Mononuclear cell (primary cell): ENCODE results near the gene IGSF9. TPM values are rescaled to one million over a fixed set of nuclear protein-coding genes. Genes with fewer than 3 reads are reported as not detected.

Source experiments
- H3K27me3 ChIP-seq: 2 replicates; pipeline ENCODE4 v1.6.0; 2011; ENCODE audit warnings: low read length, control low read depth; ENCODE audit not compliant: insufficient read depth
- H3K4me1 ChIP-seq: 2 replicates; pipeline ENCODE4 v1.5.1; 2011; ENCODE audit warnings: mild to moderate bottlenecking, low read length, control low read depth; ENCODE audit not compliant: insufficient read depth
- H3K4me3 ChIP-seq: 2 replicates; pipeline ENCODE4 v1.5.1; 2011; ENCODE audit warnings: mild to moderate bottlenecking, low read length, moderate library complexity
- H3K9me3 ChIP-seq: 2 replicates; pipeline ENCODE4 v1.5.1; 2011; ENCODE audit warnings: low read depth, mild to moderate bottlenecking, control low read depth, low read length
- total RNA-seq: library from RNA; depleted of rRNA; stranded (reverse); fragments of >200 nt; gene quantifications from one replicate; pipeline ENCODE4 v1.2.3, GENCODE V29; 2012

Gene IGSF9
- total RNA-seq, 1 donor, result not detected

- no peaks in the 10 kb centered on the region for H3K4me1 ChIP-seq
- H3K4me3 ChIP-seq, result no peak overlapping the region
- peaks cover 8% of the 10 kb centered on the region for H3K27me3 ChIP-seq
- no peaks in the 10 kb centered on the region for H3K9me3 ChIP-seq
Observed at GRCh38 chr1:159980076-159980475, 34.7 kb upstream of the IGSF9 start.

- Histone ChIP-seq H3K4me1 (no peaks in the 10 kb centered on the region), H3K27me3 (peaks cover 11% of the 10 kb centered on the region), H3K4me3 (no peak overlapping the region), H3K9me3 (no peaks in the 10 kb centered on the region)
Observed at GRCh38 chr1:159979257-159979656, 33.8 kb upstream of the IGSF9 start.

DNA sequence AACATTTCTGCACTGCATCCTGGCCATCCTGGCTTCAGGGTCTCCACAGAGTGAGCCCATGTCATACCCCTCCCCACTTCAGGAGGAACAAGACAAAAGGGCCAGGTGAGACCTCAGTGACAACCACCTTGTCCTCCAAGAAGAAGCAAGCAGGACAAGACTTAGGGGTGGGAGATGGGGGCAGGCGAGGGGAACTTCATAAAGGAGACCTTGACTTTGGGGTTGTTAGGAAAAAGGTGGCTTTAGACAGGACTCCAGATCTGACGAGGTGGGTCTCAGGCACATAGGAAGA lies 32.6 kb upstream of the IGSF9 start:
- H3K4me3 ChIP-seq, result no peak overlapping the region
- peaks cover 5% of the 10 kb centered on the region for H3K27me3 ChIP-seq
- no peaks in the 10 kb centered on the region for H3K4me1 ChIP-seq
- no peaks in the 10 kb centered on the region for H3K9me3 ChIP-seq

DNA sequence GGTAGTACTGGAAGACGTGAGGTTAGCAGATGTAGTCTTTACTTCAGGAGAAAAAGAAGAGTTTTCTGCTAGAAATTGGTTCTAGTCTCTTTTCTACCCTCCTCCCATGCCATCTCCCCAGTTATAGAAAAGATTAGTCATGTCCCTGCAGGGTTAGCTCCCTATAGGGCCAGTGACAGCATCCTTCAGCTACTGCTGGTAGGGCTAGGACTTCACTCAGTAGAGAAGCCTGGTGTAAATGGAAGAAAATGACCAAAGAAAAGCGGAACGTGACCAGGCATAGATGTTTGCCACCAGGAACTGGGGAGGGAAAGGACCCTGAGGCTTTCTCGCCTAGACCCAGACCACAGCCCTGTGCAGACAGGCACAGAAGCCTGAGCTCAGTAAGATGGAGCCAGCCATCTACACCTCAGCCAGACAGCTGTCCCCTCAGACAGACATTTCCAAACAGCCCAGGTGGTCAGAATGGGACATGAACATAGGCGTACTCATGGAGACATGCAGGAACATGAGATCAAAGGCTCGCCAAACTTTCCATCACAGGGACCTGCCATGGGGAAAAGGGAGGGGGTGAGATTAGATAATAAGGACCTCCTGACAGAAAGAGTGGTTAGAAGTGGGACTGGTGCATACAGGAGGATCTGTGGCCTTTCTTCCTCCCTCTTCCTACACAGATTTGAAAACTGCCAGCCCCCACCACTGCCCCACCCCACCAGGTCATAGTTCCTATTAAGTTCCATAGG lies 32.1 kb upstream of the IGSF9 start:
- Histone ChIP-seq H3K4me3 (no peak overlapping the region), H3K27me3 (peaks cover 5% of the 10 kb centered on the region), H3K4me1 (no peaks in the 10 kb centered on the region), H3K9me3 (no peaks in the 10 kb centered on the region)

- H3K9me3 ChIP-seq, result no peaks in the 10 kb centered on the region
- no peaks in the 10 kb centered on the region for H3K4me1 ChIP-seq
- no peak overlapping the region for H3K4me3 ChIP-seq
- H3K27me3 ChIP-seq, result peaks cover 5% of the 10 kb centered on the region
Observed at GRCh38 chr1:159974350-159974965, 29.0 kb upstream of the IGSF9 start.

DNA sequence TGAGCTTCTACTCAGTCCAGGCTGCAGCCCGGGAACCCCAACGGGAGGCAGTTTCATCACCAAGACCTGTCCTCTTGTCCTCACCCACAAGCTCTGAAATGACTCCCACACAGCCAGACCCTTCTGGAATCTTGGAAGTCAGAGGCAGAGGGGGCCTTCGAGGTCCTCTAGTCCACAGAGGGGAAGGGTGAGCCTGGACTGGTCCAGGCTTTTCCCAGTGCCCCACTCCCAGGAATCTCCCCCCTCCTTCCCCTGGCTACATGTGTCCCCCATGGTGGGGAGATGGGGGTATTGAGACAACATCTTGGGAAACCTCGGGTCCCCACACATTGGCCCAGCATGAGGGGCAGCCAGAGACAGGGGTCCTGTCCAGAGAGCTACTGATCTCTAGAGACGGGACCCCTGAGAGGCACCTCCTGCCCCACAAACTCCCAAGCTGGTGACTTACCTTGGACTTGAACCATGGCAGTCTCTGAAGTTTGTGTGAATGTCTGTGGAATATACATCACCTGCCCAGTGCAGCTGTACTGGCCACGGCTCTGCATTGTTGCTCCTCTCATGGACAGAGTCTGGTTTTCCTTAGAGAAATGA lies 28.0 kb upstream of the IGSF9 start:
- H3K9me3 ChIP-seq, result no peaks in the 10 kb centered on the region
- H3K4me1 ChIP-seq, result no peaks in the 10 kb centered on the region
- H3K27me3 ChIP-seq, result peaks cover 7% of the 10 kb centered on the region
- H3K4me3 ChIP-seq, result no peak overlapping the region

GRCh38 chr1:159972443-159973205 lies 27.2 kb upstream of the IGSF9 start:
- no peaks in the 10 kb centered on the region for H3K4me1 ChIP-seq
- no peaks in the 10 kb centered on the region for H3K9me3 ChIP-seq
- H3K4me3 ChIP-seq, result no peak overlapping the region
- peaks cover 10% of the 10 kb centered on the region for H3K27me3 ChIP-seq

DNA sequence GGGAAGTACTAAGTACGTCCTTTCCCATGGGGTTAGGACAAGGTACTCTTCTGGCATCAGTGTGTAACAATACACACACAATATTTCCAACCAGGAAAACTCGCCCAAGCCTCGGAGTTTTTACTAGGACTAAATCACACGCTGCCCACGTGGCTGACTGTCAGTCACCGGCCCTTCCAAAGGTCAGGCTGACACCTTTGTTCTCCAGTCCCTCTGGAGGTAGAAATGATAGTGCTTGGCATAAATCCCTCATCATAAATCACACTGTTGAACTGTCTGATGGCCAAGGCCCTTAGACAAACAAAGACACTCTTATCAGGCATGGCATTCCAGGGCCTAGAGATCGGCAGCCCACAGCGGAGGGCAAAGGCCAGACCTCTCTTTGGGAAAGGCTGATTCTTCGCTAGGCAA lies 25.5 kb upstream of the IGSF9 start:
- Histone ChIP-seq H3K4me3 (no peak overlapping the region), H3K9me3 (no peaks in the 10 kb centered on the region), H3K27me3 (peaks cover 8% of the 10 kb centered on the region), H3K4me1 (no peaks in the 10 kb centered on the region)

DNA sequence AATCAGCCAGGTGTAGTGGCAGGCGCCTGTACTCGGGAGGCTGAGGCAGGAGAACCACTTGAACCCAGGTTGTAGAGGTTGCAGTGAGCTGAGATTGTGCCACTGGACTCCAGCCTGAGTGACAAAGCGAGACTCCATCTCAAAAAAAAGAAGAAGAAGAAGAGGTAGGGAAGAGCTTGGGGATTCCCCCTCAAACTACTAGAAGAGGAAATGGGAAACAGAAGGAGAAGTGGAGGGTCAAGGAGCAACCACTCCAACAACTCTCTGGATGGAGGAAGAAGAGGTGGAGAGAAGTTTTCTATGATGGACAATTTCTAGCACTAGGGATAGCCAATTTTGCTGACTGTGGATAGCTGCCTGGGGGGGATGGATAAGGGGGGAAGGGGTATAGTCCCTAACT lies 23.5 kb upstream of the IGSF9 start:
- Histone ChIP-seq H3K4me1 (no peaks in the 10 kb centered on the region), H3K27me3 (peaks cover 9% of the 10 kb centered on the region), H3K9me3 (no peaks in the 10 kb centered on the region), H3K4me3 (no peak overlapping the region)

GRCh38 chr1:159965263-159965662 lies 19.9 kb upstream of the IGSF9 start:
- no peaks in the 10 kb centered on the region for H3K4me1 ChIP-seq
- H3K27me3 ChIP-seq, result peaks cover 9% of the 10 kb centered on the region
- no peaks in the 10 kb centered on the region for H3K9me3 ChIP-seq
- H3K4me3 ChIP-seq, result no peak overlapping the region

GRCh38 chr1:159964144-159964543 lies 18.7 kb upstream of the IGSF9 start:
- peaks cover 9% of the 10 kb centered on the region for H3K27me3 ChIP-seq
- no peaks in the 10 kb centered on the region for H3K9me3 ChIP-seq

DNA sequence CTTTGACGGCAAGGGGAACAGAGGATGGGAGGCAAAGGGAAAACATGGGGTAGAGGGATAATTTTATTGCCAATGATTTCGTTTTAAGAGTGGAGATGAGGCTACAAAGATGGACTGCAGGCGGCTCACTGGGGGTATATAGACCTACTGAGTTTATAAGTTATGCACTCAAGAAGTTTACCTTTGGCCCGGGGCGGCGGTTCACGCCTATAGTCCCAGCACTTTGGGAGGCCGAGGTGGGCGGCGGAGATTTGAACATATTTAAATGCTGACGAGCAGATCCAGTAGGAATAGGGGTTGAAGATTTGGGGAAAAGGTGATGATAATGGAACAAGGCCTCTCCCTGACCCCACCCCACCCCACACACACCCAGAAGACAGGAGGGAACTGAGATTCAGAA lies 16.8 kb upstream of the IGSF9 start:
- peaks cover 4% of the 10 kb centered on the region for H3K27me3 ChIP-seq
- no peaks in the 10 kb centered on the region for H3K9me3 ChIP-seq
- H3K4me1 ChIP-seq, result no peaks in the 10 kb centered on the region
- H3K4me3 ChIP-seq, result no peak overlapping the region

More at GRCh38 chr1:159964144-159964543, 18.7 kb upstream of the IGSF9 start:
- H3K4me3 ChIP-seq, result no peak overlapping the region
- H3K4me1 ChIP-seq, result no peaks in the 10 kb centered on the region

DNA sequence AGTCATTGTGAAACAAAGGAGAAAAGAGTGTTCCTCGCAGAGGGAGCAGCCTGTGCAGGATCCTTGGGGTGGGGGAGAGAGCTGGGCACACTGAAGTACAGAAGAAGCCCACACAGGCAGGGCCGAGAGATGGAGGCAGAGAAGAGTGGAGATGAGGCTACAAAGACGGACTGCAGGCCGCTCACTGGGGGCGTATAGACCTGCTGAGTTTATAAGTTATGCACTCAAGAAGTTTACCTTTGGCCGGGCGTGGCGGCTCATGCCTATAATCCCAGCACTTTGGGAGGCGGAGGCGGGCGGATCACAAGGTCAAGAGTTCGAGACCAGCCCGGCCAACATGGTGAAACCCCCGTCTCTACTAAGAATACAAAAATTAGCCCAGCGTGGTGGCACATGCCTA lies 16.2 kb upstream of the IGSF9 start:
- Histone ChIP-seq H3K4me3 (no peak overlapping the region), H3K4me1 (no peaks in the 10 kb centered on the region), H3K9me3 (no peaks in the 10 kb centered on the region), H3K27me3 (peaks cover 4% of the 10 kb centered on the region)

DNA sequence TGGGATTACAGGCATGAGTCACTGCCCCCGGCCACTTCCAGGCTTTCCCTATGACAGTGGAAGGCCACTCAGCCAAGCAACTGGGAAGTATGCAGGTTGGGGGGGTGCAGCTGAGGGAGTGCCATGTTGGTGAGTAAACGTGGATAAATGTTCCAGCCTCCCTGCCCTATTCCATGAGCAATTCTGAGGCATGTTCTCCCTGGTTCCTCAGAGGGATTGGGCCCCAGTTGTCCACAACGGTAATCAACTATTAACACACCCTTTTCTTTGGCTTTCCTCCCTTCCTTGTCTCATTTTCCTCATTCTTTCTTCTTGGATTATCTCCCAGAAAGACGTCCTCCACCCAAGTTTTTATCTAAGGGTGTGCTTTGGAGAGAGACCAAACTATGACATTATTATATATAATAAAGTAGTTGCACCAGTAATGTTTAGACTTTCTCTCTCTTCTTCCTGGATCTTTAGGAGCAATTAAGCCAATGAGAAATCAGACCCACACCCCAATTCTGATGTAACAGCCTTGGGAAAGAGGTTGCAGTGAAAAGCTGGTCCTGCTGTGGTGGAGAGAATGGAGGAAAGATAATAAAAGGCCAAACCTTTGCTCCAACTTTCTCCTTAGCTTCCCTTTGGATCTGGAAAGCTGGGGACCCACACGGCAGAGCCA lies 15.4 kb upstream of the IGSF9 start:
- peaks cover 4% of the 10 kb centered on the region for H3K27me3 ChIP-seq
- H3K4me3 ChIP-seq, result no peak overlapping the region
- H3K9me3 ChIP-seq, result no peaks in the 10 kb centered on the region
- no peaks in the 10 kb centered on the region for H3K4me1 ChIP-seq

- Histone ChIP-seq H3K27me3 (peaks cover 4% of the 10 kb centered on the region), H3K9me3 (no peaks in the 10 kb centered on the region), H3K4me3 (no peak overlapping the region), H3K4me1 (no peaks in the 10 kb centered on the region)
Observed at GRCh38 chr1:159959451-159959850, 14.0 kb upstream of the IGSF9 start.
